ENCODE results near the gene KRTAP12-4.

- TF ChIP-seq CTCF (IDR thresholded peaks at IDR 0.05) (no peak), POLR2A (IDR thresholded peaks at IDR 0.05) (no peak)
These were observed 4.0 kb downstream of the KRTAP12-4 start for GRCh38 chr21:44650265-44650972.
